Inflammatory macrophage treated with lipopolysaccharide for 4 hours (primary cell): ENCODE results near the gene ABCC3.
A peak's percentile ranks its signal among the peaks of the same experiment; 100 is the strongest.

Source experiments
- DNase-seq: peaks from one replicate; pipeline ENCODE4 v3.0.0-alpha.2; 2020

The ABCC3 gene

GRCh38 chr17:50634224-50634914, at the start of gene ABCC3:
TSS of gene ABCC3 (plus strand) at chr17:50634881. CDS start at chr17:50634937, 56 bp downstream.
- DNase-seq, result peak; percentile 75

GRCh38 chr17:50585346-50585745, 49.3 kb upstream of the ABCC3 start:
- DNase-seq, result no peak

- no peak for DNase-seq
Measured at GRCh38 chr17:50585891-50586290, 48.8 kb upstream of the ABCC3 start.

GRCh38 chr17:50586421-50587247, 48.0 kb upstream of the ABCC3 start:
- no peak for DNase-seq

- DNase-seq, result no peak
Measured at GRCh38 chr17:50587571-50587970, 47.1 kb upstream of the ABCC3 start.

GRCh38 chr17:50588391-50589049, 46.2 kb upstream of the ABCC3 start:
- DNase-seq, result no peak

GRCh38 chr17:50589095-50589705, 45.5 kb upstream of the ABCC3 start:
- DNase-seq, result no peak

GRCh38 chr17:50590946-50591737, 43.5 kb upstream of the ABCC3 start:
- no peak for DNase-seq

GRCh38 chr17:50593321-50593720, 41.4 kb upstream of the ABCC3 start:
- DNase-seq, result no peak

GRCh38 chr17:50594128-50594823, 40.4 kb upstream of the ABCC3 start:
- peak; percentile 40 for DNase-seq

GRCh38 chr17:50594892-50595291, 39.8 kb upstream of the ABCC3 start:
- no peak for DNase-seq

- no peak for DNase-seq
Measured at GRCh38 chr17:50596191-50597037, 38.3 kb upstream of the ABCC3 start.

- DNase-seq, result no peak
Measured at GRCh38 chr17:50598487-50598886, 36.2 kb upstream of the ABCC3 start.

- no peak for DNase-seq
Measured at GRCh38 chr17:50599606-50600005, 35.1 kb upstream of the ABCC3 start.

- no peak for DNase-seq
Measured at GRCh38 chr17:50601823-50602375, 32.8 kb upstream of the ABCC3 start.

GRCh38 chr17:50602836-50603235, 31.8 kb upstream of the ABCC3 start:
- DNase-seq, result no peak

- no peak for DNase-seq
Measured at GRCh38 chr17:50603340-50603739, 31.3 kb upstream of the ABCC3 start.

GRCh38 chr17:50604513-50604912, 30.2 kb upstream of the ABCC3 start:
- no peak for DNase-seq

GRCh38 chr17:50605429-50605828, 29.3 kb upstream of the ABCC3 start:
- no peak for DNase-seq

- peak; percentile 30 for DNase-seq
Measured at GRCh38 chr17:50607522-50608175, 27.0 kb upstream of the ABCC3 start.
